Stomach (tissue), 9 donors: ENCODE results near the gene USO1. TPM values are rescaled to one million over a fixed set of nuclear protein-coding genes. Genes with fewer than 3 reads are reported as not detected.

Source experiments
- DNase-seq, 2 donors: peaks; one replicate each; pipeline versions ENCODE4 v3.0.0 to v3.0.0-alpha.2; 2013 to 2019
- H3K27ac ChIP-seq, 5 donors: fragments of 200-600 bp in 4 of 5; sonication (generic) in 4 of 5; one replicate each; pipeline ENCODE4 v1.5.1; 2013 to 2019; ENCODE audit warnings: mild to moderate bottlenecking in 1 of 5, moderate library complexity in 1 of 5
- H3K27me3 ChIP-seq, 3 donors: fragments of 200-600 bp; sonication (generic); one replicate each; pipeline ENCODE4 v1.5.1; 2017 to 2019; ENCODE audit warnings: mixed run types in 1 of 3
- H3K36me3 ChIP-seq, 4 donors: fragments of 200-600 bp; sonication (generic); 1 replicate in 3 of 4; 2 replicates in 1 of 4; pipeline ENCODE4 v1.5.1; 2016 to 2019
- H3K4me1 ChIP-seq, 4 donors: fragments of 200-600 bp; sonication (generic); one replicate each; pipeline ENCODE4 v1.5.1; 2016 to 2019
- H3K4me3 ChIP-seq, 4 donors: fragments of 200-600 bp; sonication (generic) in 3 of 4; one replicate each; pipeline ENCODE4 v1.5.1; 2016 to 2019; ENCODE audit warnings: mild to moderate bottlenecking in 1 of 4
- H3K9me3 ChIP-seq, 4 donors: fragments of 200-600 bp; sonication (generic); one replicate each; pipeline ENCODE4 v1.5.1; 2016 to 2019
- CTCF ChIP-seq, 7 experiments: fragments of 450-650 bp in 4 of 7; fragments of 200-600 bp in 3 of 7; sonication (generic) in 3 of 7; IDR thresholded peaks; one replicate each; pipeline ENCODE4 v1.5.1; 2016 to 2019; ENCODE audit warnings: antibody characterized with exemption in 7 of 7, control low read depth in 2 of 7, mild to moderate bottlenecking in 1 of 7
- EP300 ChIP-seq: sonication (generic); formaldehyde crosslinking; IDR thresholded peaks from one replicate; pipeline ENCODE4 v1.6.1; 2017; ENCODE audit warnings: antibody characterized with exemption
- POLR2A ChIP-seq, 4 donors: fragments of 450-650 bp; IDR thresholded peaks; one replicate each; pipeline ENCODE4 v1.6.1; 2016; ENCODE audit warnings: antibody characterized with exemption in 4 of 4, control low read depth in 2 of 4, mild to moderate bottlenecking in 1 of 4, moderate library complexity in 1 of 4
- POLR2AphosphoS5 ChIP-seq, 3 donors: sonication (generic); formaldehyde crosslinking; IDR thresholded peaks; one replicate each; pipeline ENCODE4 v1.6.1; 2016; ENCODE audit warnings: antibody characterized with exemption in 3 of 3
- WGBS, 5 donors: extraction: QIAGEN DNeasy Blood & Tissue Kit in 3 of 5; methylation state at CpG; one replicate each; pipeline versions ENCODE4 v1.1.5 to v1.1.7; 2013 to 2018; 5-methylcytosine and 5-hydroxymethylcytosine counted together
- intact Hi-C: fragments of 100-400 bp; cut with DNase I; formaldehyde crosslinking; loops from one replicate; pipeline ENCODE4 v1.15.1; 2023; ENCODE audit warnings: low total_unique reads
- polyA plus RNA-seq, 3 donors: library from polyadenylated mRNA; stranded (reverse); fragments of 200-250 nt; gene quantifications; one replicate each; pipeline ENCODE4 v1.2.3, GENCODE V29; 2013
- total RNA-seq, 5 donors: library from RNA; depleted of rRNA; stranded (reverse); fragments of >200 nt; gene quantifications; one replicate each; pipeline versions ENCODE4 v1.1.0 to v1.2.3, GENCODE V29; 2014 to 2016
- donor health status: healthy with polysubstance abuse.
- donor health status: Bipolar disorder and iron deficiency.
- donor health status: healthy.

Gene USO1
- total and polyA plus RNA-seq, 8 donors = 20.6 to 120 (median 39.1) TPM

- Histone ChIP-seq H3K36me3 (peaks cover 0 to 98% (median 90%) of the 10 kb centered on the region in 4 donors), H3K9me3 (no peaks in the 10 kb centered on the region), H3K4me1 (no peaks in the 10 kb centered on the region), H3K27me3 (no peaks in the 10 kb centered on the region), H3K27ac (no peak overlapping the region), H3K4me3 (no peak overlapping the region)
- intact Hi-C loops = no loop called here
- DNase-seq = no peak
- TF ChIP-seq CTCF (IDR thresholded peaks at IDR 0.05) (no peak), EP300 (no peak), POLR2A (IDR thresholded peaks at IDR 0.05) (no peak), POLR2AphosphoS5 (IDR thresholded peaks at IDR 0.05) (no peak)
These were observed 56.9 kb downstream of the USO1 start for GRCh38 chr4:75781305-75781704.

- no peak for TF ChIP-seq CTCF (IDR thresholded peaks at IDR 0.05)
- Histone ChIP-seq H3K36me3 (peaks cover 10 to 99% (median 87%) of the 10 kb centered on the region in 4 donors), H3K9me3 (no peaks in the 10 kb centered on the region), H3K4me1 (no peaks in the 10 kb centered on the region), H3K27ac (no peak overlapping the region), H3K4me3 (no peak overlapping the region), H3K27me3 (no peaks in the 10 kb centered on the region)
- WGBS, 5 donors = 90 to 98% (median 96%) methylated on average over 1 of the region's 1 CpG
- no peak for DNase-seq
- intact Hi-C loops = no loop called here
These were observed 62.1 kb downstream of the USO1 start for GRCh38 chr4:75786526-75786925.

GRCh38 chr4:75786938-75787337 is 62.6 kb downstream of the USO1 start:
- DNase-seq = no peak
- Histone ChIP-seq H3K36me3 (peaks cover 10 to 99% (median 87%) of the 10 kb centered on the region in 4 donors), H3K4me1 (no peaks in the 10 kb centered on the region), H3K9me3 (no peaks in the 10 kb centered on the region), H3K27ac (no peak overlapping the region), H3K27me3 (no peaks in the 10 kb centered on the region), H3K4me3 (no peak overlapping the region)
- 71 to 83% (median 74%) methylated on average over 1 of the region's 1 CpG for WGBS, 5 donors
- TF ChIP-seq CTCF (IDR thresholded peaks at IDR 0.05) (no peak), POLR2AphosphoS5 (IDR thresholded peaks at IDR 0.05) (no peak), EP300 (no peak), POLR2A (IDR thresholded peaks at IDR 0.05) (no peak)
- intact Hi-C loops = no loop called here

- DNase-seq = no peak
- peaks cover 10 to 98% (median 88%) of the 10 kb centered on the region in 4 donors for H3K36me3 ChIP-seq
- no peak overlapping the region for H3K27ac ChIP-seq
- H3K27me3 ChIP-seq = no peaks in the 10 kb centered on the region
- no peak overlapping the region for H3K4me3 ChIP-seq
- no peak for TF ChIP-seq POLR2A (IDR thresholded peaks at IDR 0.05)
- no peak for TF ChIP-seq EP300
- TF ChIP-seq CTCF (IDR thresholded peaks at IDR 0.05) = no peak
- TF ChIP-seq POLR2AphosphoS5 (IDR thresholded peaks at IDR 0.05) = no peak
- 84 to 96% (median 88%) methylated on average over 1 of the region's 1 CpG for WGBS, 5 donors
- intact Hi-C loops = no loop called here
- no peaks in the 10 kb centered on the region for H3K4me1 ChIP-seq
- no peaks in the 10 kb centered on the region for H3K9me3 ChIP-seq
These were observed 65.6 kb downstream of the USO1 start for GRCh38 chr4:75790024-75790423.
